ENCODE measurements around the gene MCHR1.

DNA sequence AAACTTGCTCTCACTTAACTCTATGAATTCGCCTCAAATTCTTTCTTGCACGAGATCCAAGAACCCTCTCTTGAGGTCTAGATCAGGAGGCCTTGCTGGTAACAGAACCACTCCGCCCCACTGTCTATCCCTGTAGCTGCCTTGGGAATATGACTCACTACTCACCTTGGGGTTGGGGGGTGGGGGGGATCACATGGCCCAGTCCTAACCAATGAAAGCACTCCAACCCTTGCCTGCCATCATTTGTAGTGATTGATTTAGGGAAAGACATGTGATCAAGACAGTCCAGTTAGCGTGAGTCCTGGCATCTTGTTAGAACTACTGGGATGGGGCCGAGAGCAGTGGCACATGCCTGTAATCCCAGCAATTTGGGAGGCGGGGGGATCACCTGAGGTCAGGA is 38.0 kb upstream of the MCHR1 start:
- no peak for TF ChIP-seq EZH2 (IDR thresholded peaks at IDR 0.05)
- TF ChIP-seq POLR2AphosphoS5 (IDR thresholded peaks at IDR 0.05; ENCODE audit: borderline replicate concordance, low read depth, low read length), result no peak

Data from SK-N-MC (cell line).